ENCODE data around the gene C16orf54.
A peak's percentile ranks its signal among the peaks of the same experiment; 100 is the strongest.

- no peak for TF ChIP-seq ATF3 (IDR thresholded peaks at IDR 0.05)
- TF ChIP-seq REST (IDR thresholded peaks at IDR 0.05; ENCODE audit: low read depth): no peak
- TF ChIP-seq CTCF (IDR thresholded peaks at IDR 0.05 in 2 of 3, conservative IDR thresholded peaks at IDR 0.05 in 1 of 3; ENCODE audit: borderline replicate concordance in 1 of 3, insufficient read depth in 1 of 3, low read depth in 2 of 3, low read length in 2 of 3): no peak
- TF ChIP-seq POLR2A (IDR thresholded peaks at IDR 0.05; ENCODE audit: borderline replicate concordance, extremely low read depth, insufficient read depth, insufficient read length): no peak
- TF ChIP-seq TCF7L2 (IDR thresholded peaks at IDR 0.05; ENCODE audit: borderline replicate concordance, extremely low read depth, insufficient read depth, insufficient read length): peak; percentile 38
- TF ChIP-seq EZH2 (IDR thresholded peaks at IDR 0.05): no peak
- TF ChIP-seq SP1 (IDR thresholded peaks at IDR 0.05; ENCODE audit: low read depth): no peak
- TF ChIP-seq, protein P1, sequence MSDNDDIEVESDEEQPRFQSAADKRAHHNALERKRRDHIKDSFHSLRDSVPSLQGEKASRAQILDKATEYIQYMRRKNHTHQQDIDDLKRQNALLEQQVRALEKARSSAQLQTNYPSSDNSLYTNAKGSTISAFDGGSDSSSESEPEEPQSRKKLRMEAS (IDR thresholded peaks at IDR 0.05): no peak
- no peak for TF ChIP-seq FOSL1 (IDR thresholded peaks at IDR 0.05; ENCODE audit: low read depth)
- TF ChIP-seq ELF1 (IDR thresholded peaks at IDR 0.05; ENCODE audit: borderline replicate concordance, low read depth): no peak
- no peak for TF ChIP-seq POLR2AphosphoS5 (IDR thresholded peaks at IDR 0.05; ENCODE audit: low read depth, low read length)
- peak; percentile 10 for TF ChIP-seq ZBTB33 (IDR thresholded peaks at IDR 0.05; ENCODE audit: extremely low read depth, insufficient replicate concordance, low read length)
- no peak for TF ChIP-seq ZNF274 (IDR thresholded peaks at IDR 0.05; ENCODE audit: low read depth, low read length)
Observed at GRCh38 chr16:29765167-29766032, 19.6 kb upstream of the C16orf54 start.
